Measurements from ENCODE around the gene ELMOD3.

DNA sequence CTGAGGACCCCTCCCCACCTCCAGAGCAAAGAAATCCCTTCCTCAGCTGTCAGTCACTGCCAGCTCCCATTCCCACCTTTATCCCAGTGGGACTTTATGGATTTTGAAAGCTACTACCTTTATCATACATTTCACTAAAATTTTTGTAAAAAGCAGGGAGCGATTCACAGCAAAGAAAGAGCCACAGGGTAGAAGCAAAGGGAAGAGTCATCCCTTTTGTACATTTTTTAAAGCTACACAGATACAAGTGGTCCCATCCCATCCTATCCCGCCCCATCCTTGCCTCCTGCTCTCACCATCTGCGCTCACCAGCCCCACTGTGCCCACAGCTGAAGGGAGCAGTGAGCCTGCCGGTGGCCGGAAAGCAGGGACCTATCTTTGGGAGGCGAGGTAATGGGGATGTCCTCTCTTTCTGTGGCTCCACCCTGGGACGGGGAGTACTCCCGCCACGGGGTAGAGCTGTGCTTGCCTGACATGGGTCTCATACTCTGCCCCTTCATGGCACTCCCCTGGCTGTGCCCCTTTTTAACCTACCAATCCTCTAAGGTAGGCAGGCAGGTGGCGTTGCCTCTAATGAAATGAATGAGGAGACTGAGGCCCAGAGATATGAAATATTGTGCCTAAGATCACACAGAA is 77.1 kb downstream of the ELMOD3 start:
- TF ChIP-seq CTCF (IDR thresholded peaks at IDR 0.05 in 8 of 11, conservative IDR thresholded peaks at IDR 0.05 in 3 of 11), result no peak
- no peak for TF ChIP-seq POLR2AphosphoS5 (IDR thresholded peaks at IDR 0.05)
